ENCODE measurements around the gene TSPEAR.
"Not testable (repeated sequence)": the region's sequence is repeated elsewhere in the genome, so short reads cannot be mapped to it uniquely, and the experiment has no call there.

TSPEAR gene

DNA sequence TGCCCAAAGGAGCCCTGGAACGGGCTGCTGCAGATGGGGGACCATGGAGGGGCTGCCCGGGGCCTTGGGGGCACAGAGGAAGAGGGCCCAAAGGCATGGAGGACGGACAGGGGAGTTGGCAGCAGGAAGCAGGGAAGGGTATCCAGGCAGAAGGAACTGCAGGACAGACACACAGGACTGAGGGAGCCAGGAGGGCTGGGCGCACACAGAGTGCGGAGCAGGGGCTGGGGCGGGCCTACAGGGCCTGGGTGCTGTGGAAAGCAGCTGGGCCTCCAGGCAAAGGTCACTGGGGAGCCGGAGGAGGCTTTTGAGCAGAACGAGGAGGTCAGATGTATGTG lies 199.5 kb downstream of the TSPEAR start:
- DNase-seq, result no peak

DNA sequence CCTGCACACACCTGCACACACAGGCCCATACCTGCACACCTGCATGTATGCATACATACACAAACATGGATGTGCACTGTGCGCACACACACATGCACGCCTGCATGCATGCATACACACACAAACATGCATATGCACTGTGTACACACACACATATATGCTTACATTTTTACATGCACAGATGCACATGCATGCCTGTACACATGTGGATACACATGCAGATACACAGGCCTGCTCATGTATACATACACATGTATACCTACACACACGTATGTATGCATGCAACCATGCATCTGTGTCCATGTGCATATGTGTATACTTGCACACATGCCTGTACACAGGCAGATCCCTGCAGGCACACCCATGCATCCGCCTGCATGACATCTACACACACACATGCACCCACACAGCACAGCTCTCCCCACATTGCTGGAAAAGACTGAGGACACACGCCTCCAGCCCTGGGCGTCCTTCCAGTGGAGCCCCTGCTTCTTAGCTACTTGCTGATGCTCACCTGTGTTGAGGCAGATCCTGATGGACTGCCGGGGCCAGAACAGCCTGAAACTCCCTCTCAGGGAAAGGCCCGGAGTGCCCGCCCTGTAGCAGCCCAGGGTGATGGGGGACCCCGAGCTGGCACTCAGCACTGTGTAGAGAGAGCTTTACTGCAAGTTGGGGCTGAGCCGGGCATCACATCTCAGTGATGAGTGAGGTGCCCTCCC lies 200.0 kb downstream of the TSPEAR start:
- no peak for DNase-seq

DNA sequence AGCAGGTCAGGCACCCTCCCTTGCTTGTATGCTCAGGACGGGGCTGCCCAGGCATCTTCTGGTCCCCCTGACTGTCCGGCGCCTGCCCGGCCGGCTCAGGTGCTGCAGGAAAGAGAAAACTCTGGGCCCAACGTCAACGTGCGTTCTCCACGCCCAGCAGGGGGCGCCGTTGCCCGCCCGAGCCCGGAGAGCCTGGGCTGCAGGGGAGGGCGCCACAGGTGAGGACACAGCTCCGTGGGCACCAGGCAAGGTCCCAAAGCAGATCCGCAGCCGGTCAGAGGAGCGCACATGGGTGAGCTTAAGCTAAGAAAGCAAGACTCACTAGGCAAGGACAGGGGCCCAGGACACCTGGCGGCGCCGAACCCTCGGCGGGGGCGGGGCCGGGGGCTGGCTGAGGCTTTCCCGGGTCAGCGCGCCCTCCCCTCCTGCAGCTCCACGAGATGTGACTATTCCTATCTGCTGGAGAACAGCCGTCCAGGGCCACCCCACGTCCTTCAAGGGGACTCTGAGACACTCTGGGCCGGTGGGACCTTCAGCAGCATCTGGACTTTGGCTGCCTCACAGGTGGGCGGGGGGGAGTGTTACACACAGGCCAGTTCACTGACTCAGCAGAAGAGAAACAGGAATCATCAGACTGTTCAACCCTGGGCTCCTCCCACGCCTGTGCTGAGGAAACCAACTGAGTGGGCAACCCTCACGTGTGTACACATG lies 200.7 kb downstream of the TSPEAR start:
- DNase-seq, result peak; percentile 17

DNA sequence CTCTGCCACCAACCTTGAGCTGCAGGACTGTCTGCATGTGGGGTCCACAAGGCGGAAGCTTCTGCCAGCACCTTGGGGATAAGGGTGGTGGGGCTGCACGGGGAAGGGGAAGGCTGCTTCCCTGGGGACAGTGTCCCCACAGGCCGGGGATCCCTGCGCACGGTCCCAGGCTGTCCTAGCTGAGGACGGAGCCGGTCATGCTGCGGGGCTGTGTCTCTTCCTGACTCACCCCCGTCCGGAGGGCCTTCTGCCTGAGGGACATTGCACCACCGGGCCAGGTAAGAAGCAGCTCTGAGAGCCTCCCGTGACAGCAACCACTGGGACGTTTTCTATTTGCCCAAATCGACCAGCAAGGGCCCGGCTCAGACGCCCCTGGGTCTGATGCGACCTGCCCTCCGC lies 201.3 kb downstream of the TSPEAR start:
- DNase-seq, result no peak

DNA sequence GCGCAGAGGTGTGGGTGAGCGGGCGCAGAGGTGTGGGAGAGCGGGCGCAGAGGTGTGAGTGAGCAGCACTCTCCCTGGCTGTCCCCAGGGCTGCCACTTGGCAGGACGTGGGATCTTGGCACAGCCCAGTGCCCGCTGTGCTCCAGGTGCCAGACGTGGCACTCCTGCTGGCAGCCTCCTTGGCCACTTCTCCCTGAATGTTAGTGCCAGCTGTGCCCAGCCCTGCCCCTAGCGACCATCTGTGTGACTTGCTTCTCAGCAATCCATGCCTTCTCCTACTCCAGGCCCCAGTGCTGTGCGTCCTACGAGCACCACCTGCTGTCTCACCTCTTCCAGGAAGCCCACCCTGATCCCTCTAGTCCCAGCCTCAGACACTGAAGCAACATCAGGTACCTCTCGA lies 201.8 kb downstream of the TSPEAR start:
- DNase-seq, result no peak

DNA sequence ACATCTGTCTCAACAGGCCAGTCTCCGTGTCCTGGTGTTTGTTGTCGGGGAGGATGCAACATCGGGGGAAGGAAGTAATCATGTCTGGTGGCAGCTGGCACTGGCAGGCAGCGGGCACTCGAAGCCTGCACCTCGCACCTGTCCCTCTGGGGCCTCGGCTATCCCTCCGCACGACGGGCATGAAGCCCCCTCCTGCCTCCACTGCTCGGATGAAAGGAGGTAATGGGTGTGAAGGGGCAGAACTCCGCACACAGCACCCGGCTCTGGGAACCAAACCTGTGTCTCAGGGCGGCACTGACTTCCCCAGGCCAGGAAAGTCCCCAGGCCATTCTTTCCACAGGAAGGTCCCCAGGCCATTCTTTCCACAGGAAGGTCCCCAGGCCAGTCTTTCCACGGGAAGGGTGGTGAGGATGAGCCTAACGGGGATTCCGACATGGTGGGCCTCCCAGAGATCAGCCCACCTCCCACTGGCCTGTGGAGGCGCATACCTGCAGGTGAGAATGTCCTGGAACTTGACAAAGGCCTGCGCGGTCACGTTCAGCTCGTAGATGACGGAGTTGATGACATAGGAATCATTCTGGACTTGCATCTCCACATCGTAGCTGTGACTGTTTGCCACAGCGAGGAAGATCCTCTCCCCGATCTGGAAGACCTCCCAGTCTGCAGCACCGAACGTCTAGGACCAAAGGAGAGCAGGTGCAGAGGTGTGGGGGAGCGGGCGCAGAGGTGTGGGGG lies 202.5 kb downstream of the TSPEAR start:
- no peak for DNase-seq

DNA sequence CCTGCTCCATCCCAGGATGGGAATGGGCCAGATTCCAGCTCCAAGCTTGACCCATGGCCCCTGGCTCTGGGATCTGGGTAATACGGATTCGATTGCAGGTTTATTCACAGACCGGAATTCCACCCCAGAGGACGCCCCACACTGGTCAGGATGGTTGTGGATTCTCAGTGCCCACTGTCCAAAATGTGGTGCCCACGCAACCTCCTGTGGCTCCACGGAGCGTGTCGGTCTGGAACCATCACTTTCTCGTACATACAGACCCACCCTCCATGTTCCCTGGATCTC lies 203.0 kb downstream of the TSPEAR start:
- no peak for DNase-seq

DNA sequence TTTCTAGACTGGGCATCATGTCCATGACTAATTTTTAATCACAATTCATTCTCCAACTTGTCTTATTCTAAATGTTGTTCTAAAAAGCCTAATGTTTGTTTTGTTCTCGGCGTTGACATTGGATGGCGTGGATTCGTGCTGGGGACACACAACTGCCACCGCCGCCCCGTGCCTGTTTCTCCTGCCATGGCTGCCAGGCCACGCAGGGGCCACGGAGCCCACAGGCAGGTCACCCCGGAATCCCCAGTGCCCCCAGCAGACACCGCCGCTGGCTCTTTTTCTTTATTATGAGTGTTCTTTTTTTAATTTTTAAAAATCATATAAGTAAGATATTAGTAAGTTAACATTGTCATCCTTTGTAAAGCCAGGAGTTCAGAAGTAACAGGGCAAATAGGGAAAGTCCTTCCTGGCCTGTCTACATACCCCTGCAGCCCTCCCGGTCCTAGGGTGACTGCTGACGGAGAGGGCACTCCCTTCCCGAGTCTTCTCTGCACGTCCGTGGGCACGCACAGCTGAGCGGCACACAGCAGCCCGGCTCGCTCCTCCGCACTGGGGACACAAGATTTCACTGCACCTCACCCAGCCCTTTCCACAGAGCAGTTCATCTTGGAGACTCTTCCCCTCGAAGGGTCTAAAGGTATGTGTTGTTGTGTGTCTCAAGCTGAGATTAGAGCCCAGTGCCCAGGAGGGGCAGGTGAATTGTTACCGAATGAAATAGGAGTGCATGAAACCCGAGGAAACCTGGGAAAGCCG lies 203.5 kb downstream of the TSPEAR start:
- DNase-seq, result no peak

DNA sequence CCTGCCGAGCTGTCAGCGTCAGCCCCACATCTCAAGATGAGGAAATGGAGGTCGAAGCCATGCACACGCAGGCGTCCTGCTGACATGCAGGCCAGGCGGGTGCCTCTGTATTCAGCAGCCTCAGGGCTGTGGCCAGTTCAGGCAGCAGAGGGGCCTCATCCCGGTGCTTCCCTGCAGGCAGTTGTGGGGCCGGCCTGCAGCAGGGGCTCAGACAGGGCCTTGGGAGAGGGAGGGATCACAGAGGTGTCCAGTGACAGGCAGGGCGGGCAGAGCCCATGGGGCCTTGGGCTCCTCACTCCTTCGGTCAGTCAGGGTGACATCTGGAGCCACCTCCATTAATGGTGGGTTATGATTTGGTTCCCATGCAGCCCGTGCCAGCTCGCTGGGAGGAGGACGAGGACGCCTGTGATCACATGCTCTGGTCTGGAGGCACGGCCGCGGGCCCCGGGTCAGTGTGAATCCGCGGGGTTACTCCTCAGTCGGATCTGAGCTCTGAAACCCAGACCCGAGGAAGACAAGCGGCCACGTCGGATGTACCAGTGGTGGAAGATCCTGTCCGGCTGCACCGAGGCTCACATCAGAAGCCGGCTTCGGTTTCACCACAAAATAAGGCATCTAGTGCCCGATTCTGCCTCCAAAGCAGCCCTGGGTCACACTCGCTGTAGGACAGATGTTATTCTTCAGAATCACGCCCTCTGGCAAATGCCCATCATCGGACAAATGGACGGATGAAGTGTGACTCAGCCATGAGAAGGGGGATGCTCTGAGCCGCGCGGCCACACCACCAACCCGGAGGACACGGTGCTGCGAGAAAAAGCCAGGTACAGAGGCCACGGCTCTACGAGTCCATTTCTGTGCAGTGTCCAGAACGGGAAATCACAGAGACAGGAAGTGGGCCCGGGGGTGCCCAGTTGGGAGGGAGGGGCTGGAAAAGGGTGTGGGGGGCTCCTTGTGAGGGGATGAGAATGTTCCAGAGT lies 204.8 kb downstream of the TSPEAR start:
- no peak for DNase-seq

DNA sequence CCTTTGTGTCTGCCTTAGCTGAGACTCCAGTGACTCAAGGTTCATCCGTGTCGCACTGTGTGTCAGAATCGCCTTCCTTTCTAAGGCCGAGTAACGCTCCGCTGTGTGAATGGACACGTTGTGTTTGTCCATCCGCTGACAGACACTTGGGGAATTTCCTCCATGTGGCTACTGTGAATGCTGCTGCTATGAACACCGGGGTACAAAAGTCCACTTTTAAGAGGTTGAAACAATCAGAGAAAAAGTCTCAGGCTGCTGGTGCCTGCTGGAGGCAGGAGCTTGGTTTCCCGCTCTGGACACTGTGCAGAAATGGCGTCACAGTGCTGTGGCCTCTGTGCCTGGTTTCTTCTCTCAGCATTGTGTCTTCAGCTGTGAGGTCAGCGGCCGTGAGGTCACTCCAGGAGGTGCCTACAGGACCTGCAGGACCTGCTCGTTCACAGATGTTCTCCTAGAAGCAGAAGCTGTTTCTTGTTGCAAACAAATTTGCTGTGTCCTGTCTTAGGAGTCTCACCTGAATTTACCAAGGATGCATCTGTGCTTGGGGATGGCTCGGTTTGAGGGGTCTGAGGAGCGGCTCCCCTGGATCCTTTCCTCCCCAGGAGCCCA lies 205.6 kb downstream of the TSPEAR start:
- no peak for DNase-seq

DNA sequence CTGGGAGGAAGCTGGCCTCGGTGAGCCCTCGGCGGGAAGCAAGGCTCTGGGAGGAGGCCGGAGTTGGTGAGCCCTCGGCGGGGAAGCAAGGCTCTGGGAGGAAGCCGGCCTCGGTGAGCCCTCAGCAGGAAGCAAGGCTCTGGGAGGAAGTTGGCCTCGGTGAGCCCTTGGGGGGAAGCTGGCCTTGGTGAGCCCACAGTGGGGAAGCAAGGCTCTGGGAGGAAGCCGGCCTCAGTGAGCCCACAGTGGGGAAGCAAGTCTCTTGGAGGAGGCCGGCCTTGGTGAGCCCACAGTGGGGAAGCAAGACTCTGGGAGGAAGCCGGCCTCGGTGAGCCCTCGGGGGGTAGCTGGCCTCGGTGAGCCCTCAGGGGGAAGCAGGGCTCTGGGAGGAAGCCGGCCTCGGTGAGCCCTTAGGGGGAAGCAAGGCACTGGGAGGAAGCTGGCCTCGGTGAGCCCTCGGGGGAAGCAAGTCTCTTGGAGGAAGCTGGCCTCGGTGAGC lies 207.4 kb downstream of the TSPEAR start:
- DNase-seq, result no peak

DNA sequence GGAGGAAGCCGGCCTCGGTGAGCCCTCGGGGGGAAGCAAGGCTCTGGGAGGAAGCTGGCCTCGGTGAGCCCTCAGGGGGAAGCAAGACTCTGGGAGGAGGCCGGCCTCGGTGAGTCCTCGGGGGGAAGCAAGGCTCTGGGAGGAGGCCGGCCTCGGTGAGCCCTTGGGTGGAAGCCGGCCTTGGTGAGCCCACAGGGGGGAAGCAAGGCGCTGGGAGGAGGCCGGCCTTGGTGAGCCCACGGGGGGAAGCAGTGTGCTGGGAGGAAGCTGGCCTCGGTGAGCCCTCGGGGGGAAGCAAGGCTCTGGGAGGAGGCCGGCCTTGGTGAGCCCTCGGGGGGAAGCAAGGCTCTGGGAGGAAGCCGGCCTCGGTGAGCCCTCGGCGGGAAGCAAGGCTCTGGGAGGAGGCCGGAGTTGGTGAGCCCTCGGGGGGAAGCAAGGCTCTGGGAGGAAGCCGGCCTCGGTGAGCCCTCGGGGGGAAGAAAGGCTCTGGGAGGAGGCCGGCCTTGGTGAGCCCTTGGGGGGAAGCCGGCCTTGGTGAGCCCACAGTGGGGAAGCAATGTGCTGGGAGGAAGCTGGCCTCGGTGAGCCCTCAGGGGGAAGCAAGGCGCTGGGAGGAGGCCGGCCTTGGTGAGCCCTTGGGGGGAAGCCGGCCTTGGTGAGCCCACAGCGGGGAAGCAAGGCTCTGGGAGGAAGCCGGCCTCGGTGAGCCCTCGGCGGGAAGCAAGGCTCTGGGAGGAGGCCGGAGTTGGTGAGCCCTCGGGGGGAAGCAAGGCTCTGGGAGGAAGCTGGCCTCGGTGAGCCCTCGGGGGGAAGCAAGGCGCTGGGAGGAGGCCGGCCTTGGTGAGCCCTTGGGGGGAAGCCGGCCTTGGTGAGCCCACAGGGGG lies 208.1 kb downstream of the TSPEAR start:
- not testable (repeated sequence) for DNase-seq

DNA sequence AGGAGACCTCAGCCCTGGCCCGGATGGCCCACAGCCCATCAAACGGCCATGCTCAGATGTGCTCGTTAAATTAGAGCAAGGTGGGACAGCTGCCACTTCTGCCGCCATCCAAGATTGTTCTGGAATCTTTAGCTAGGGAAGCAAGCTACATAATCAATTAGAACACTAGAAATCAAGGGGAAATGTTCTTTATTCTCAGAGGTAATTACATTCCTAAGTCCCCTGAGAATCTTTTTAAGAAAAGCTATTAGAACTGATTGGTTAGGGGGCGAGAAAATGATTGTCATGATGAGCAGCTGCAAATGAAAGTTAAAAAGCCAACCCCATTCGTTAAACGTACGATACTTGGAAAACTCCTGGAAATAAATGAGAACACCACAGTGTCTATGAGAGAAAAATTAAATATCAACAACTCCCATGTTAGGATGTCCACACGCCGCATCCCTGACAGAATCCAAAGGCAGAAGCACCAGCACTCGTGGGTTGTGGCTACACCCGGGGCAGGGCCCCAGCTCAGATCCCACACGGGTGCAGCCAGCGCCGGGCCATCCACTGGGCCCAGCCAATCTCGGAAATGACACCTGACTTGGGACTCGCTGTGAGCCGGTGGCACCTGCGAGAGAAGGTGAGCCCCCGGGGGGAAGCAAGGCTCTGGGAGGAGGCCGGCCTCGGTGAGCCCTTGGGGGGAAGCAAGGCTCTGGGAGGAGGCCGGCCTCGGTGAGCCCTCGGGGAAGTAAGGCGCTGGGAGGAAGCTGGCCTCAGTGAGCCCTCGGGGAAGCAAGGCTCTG lies 209.0 kb downstream of the TSPEAR start:
- no peak for DNase-seq

DNA sequence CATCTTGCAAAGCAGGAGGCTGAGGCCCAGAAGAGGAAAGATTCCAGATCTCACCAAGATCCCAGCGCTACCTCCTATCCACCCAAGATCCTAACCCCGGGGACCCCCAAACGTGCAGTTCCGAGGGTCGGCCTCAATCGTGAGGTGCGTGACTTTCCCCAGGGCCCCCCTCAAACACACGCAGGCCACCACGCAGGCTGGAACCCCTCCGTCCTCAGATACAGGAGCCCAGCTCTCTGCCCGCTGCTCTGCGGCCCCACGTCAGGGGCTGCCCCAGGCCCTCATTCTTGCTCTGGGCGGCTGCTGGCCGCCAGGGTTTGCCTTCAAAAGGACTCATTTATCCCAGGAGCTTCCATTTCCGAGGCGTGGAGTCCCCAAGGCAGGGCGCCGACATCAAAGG lies 211.3 kb downstream of the TSPEAR start:
- no peak for DNase-seq

DNA sequence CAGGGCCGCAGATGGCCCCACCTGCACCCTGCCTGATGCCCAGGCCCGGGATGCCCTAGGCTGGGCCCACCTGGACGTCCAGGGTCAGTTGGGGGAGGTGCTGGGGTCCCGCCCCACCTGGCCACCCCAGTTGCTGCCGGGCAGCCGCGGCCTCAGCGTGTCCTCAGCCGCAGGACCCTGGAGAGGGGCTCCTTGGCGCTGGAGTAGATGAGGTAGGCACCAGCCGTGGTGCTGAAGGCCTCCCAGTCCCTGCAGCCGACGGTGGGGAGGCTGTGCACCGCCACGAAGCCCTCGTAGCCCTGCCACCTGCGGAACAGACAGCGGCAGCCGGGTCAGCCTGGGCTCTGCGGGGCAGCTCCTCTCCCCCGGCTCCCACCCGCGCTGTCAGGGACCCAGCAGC lies 211.7 kb downstream of the TSPEAR start:
- DNase-seq, result no peak

DNA sequence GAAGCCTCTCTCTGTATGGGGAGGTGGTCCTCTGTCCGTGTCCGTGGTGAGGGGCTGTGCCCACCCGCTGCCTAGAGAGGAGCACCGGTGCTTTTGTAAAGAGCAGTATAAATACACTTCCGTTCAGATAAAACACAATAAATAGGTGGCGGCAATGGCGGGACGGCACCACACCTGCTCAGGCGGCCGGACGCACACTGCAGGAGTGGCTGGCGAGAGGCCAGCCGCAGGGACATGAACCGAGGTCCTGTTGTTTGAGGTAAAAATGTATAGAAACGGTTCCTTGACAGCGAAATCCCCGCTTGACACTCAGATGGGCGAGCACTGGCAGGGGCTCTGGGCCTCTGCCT lies 212.2 kb downstream of the TSPEAR start:
- DNase-seq, result no peak

DNA sequence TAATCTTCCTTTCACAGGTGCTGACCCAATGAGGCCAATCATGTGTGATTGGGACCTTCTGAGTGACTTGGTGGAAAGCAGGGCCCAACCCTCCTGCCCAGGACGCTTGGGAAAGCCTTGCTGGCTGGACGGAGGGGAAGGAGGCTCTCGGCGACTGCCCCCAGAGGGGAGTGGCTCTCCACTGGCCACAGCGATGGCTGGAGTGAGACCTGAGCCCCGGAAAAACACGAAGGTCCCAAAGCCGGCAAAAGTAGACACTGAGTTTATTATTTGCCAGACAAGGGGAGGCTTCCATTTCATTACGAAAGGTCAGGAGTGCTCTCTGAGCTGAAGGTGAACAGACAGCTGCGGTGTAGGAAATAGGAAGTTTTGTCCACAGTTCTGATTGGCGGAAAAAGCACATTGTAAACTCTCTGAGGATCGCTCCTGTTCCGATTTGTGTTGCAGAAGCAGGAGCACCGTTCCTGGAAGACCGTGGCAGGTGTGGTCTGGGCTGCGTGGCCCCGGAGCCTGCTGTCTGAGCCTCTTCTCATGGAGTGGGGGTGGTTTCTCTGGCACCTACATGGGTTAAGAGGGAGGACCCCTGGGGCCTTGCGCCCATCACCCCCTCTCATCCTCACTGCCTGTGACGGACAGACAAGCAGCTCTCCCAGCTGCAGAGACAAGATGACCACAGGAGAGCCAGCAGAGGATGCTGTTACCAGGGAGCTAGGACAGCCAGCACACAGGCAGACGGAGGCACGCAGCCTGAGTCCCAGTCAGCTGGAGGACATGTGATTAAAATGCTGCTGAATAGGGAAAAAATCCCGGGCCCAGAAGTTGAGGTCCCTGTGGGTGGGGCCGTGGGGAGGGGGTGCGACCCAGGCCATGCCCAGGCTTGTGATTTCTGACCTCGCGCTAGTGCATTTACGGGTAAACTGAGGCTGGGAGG lies 212.8 kb downstream of the TSPEAR start:
- DNase-seq, result no peak

DNA sequence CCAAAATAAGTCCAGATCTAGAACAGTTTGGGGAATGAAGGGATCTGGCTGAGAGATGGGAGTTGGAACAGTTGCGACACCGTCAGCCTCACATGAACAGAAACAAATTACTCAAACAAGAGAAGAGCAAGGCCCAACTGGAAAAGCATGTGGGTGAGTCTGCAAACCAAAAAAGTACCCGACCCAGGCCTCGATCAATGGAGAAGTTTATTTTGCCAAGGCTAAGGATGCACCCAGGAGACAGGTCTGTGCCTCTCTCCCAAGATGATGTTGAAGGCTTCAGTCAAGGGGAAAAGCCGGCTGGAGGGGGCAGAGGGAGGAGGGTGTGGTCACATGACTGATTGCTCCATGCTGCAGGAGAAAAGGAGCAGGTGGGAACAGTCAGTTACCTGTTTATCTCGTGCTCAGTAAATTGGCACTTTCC lies 213.7 kb downstream of the TSPEAR start:
- DNase-seq, result no peak
